Breast epithelium (tissue), 3 donors: ENCODE data around the gene MDGA2.

Experiments
- CTCF ChIP-seq, 3 donors: fragments of 450-650 bp; IDR thresholded peaks; one replicate each; pipeline ENCODE4 v1.5.1; 2016 to 2017; ENCODE audit warnings: antibody characterized with exemption in 3 of 3, mild to moderate bottlenecking in 3 of 3, moderate library complexity in 3 of 3
- POLR2A ChIP-seq: fragments of 450-650 bp; IDR thresholded peaks from one replicate; pipeline ENCODE4 v1.6.1; 2016; ENCODE audit warnings: antibody characterized with exemption, mild to moderate bottlenecking, moderate library complexity

GRCh38 chr14:47270715-47271114 is 404.7 kb downstream of the MDGA2 start:
- TF ChIP-seq POLR2A = no peak
- no peak for TF ChIP-seq CTCF (IDR thresholded peaks at IDR 0.05)
